Measurements from ENCODE around the gene KLF2.

KLF2 gene

DNA sequence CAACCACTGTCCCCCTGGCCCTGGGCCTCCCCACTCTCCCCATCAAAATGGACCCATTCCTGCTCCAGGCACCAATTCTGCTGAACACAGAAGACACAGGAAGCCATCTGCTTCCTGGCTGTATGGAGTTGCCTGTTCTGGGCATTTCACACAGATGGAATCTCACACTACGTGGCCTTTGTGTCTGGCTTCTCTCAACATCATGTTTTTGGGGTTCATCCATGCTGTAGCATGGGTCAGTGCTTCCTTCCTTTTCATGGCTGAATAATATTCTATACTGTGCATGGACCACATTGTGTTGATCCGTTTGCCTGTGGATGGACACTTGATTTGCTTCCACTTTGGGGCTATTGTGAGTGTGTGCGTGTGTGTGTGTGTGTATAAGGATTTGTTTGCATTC lies 15.0 kb upstream of the KLF2 start:
- no peak for DNase-seq

DNA sequence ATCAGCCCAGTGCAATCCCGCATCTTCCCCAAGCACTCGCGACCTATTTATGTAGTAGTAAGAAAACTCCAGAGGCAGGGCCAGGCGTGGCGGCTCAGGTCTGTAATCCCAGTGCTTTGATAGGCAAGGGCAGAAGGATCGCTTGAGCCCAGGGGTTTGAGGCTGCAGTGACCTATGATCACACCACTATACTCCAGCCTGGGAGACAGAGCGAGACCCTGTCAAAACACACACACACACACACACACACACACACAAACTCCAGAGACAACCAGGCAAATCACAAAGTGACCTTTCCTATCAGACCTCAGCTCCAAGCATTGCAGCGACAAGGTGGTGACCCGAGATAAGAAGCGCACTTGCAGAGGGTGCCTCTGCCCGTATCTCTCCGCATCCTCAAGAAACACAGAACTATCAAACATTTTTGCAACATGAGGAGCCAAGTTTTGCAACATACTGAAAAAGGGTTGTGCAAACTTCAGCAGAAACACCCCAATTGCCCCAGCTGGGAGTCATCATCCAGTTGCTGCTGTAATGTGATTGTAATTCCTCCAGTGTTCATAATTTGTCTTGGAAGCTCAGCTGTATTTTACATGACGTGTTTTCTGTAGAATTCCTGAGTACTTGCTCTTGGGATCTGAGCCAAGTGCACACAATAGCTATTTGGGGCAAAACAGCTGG lies 8.7 kb upstream of the KLF2 start:
- DNase-seq = peak in 1 of 2 donors; percentile 50

DNA sequence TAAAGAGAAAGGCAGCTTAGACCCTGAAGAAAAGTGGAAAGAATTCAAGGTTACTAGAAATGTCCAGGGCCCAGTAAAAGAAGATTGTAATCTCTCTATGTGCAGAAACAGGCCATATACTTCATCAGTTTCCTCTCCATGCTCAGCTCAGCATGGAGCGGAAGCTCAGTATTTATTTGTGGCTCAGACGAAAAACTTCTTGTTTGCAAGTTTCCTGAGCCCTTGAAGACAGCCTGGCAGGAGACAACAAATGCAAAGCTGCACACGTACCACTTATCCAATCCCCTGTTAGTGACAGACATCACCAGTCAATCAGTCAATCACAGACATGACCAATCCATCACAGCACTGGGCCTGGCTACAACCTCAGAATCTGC lies 8.1 kb upstream of the KLF2 start:
- DNase-seq = no peak

DNA sequence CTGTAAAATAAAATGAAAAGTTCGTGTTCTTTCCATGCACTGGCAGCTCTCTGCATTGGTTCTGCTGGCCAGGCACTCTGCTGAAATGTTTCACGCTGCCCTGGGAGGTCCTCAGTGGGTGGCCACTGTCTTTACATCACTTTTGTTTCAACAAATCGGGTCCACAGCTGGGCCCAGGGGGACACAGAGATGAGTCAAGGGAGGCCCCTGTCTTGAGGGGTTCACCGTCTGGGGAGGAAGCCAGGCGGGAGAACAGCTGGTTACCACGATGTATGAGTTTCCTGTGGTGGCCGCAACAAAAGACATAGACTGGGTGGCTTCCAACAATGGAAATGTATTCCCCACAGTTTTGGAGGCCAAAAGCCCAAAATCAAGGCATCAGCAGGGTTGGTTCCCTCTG lies 5.1 kb upstream of the KLF2 start:
- DNase-seq = peak; percentile 35 to 53

DNA sequence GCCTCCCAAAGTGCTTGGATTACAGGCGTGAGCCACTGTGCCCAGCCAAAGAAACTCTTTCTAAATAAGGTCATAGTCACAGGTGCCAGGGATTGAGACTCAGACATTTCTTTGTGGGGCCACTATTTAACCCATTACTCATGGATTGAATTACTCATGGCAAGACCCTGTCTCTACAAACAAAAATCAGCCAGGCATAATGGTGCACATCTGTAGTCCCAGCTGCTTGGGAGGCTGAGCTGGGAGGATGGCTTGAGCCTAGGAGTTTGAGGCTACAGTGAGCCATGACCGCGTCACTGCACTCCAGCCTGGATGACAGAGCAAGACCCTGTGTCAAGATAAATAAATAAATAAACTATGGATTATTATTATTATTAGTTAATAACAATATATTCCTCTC lies 3.6 kb upstream of the KLF2 start:
- no peak for DNase-seq

DNA sequence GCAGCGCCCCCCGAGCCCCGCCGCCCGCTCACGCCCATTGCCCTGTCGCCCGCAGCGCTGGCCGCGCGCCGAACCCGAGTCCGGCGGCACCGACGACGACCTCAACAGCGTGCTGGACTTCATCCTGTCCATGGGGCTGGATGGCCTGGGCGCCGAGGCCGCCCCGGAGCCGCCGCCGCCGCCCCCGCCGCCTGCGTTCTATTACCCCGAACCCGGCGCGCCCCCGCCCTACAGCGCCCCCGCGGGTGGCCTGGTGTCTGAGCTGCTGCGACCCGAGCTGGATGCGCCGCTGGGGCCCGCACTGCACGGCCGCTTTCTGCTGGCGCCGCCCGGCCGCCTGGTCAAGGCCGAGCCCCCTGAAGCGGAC lies 518 bp downstream of the KLF2 start:
- DNase-seq = no peak

DNA sequence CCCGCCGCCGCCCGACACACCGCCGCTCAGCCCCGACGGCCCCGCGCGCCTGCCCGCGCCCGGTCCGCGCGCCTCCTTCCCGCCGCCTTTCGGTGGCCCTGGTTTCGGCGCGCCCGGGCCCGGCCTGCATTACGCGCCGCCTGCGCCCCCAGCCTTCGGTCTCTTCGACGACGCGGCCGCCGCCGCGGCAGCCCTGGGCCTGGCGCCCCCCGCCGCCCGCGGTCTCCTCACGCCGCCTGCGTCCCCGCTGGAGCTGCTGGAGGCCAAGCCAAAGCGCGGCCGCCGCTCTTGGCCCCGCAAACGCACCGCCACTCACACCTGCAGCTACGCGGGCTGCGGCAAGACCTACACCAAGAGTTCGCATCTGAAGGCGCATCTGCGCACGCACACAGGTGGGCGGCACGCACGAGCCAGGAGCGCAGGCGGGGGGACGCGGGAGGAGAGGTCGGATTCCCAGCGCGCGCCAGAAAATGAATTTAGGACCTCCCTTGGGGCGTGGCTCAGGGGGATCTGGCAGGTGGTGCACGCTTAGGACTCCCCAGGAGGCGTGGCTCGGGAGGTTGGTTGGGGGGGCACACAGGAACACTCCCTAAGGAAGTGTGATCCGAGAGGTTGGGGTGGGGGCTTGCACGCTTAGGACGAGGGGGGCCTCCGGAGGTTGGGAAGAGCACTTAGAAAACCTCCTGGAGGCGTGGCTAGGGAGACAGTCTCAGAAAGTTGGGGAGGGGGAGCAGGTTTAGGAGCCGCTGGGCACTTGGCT lies 1.2 kb downstream of the KLF2 start:
- DNase-seq = peak; percentile 64 to 74

DNA sequence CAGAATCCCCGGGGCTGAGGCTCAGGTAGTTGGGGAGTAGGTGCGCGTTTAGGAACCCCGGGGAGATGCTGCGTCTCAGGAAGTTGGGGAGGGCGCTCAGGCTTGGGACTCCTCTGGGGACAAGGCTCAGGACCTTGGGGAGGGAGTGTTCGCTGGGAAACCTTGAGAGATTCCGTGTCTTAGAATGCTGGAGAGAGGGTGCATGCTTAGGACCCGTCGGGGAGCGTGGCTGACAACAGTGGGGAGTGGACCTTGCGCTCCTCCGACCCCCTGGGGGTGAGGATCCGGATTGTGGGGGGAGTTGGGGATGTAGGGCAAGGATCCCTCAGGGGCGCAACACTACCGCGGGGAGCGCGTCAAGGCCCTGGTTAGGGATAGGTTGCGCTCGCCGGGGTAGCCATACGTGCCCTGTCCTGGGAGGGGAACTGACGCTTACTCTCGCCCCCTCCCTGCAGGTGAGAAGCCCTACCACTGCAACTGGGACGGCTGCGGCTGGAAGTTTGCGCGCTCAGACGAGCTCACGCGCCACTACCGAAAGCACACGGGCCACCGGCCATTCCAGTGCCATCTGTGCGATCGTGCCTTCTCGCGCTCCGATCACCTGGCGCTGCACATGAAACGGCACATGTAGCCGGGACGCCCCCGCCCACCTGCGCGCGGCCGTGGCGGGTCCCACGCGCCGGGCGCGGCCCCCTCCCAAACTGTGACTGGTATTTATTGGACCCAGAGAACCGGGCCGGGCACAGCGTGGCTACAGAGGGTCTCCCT lies 2.0 kb downstream of the KLF2 start:
- DNase-seq = peak; percentile 64 to 70

DNA sequence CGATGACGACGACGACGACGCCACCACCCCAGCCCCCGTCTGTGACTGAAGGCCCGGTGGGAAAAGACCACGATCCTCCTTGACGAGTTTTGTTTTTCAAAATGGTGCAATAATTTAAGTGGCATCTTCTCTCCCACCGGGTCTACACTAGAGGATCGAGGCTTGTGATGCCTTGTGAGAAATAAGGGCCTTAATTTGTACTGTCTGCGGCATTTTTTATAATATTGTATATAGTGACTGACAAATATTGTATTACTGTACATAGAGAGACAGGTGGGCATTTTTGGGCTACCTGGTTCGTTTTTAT lies 2.5 kb downstream of the KLF2 start:
- DNase-seq = no peak

DNA sequence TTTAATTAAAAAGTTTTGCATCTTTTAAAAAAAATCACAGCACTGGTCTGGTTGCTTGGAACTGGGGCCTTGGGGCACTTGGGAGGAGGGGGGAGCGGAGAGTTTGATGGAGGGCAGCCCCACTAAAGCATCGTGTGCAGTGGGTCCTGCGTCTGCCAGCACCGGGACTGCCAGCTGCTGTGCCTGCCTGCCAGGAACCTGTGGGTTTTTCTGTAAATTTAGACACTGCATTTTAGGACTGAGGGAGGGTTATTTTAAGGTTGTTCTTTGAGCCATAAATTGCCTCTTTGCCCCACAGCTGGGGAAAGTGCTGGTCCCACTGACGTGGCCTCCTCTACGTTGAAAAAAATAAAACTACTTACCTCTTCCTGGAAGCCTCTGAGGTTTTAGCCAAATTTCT lies 2.9 kb downstream of the KLF2 start:
- DNase-seq = peak; percentile 47 to 54

DNA sequence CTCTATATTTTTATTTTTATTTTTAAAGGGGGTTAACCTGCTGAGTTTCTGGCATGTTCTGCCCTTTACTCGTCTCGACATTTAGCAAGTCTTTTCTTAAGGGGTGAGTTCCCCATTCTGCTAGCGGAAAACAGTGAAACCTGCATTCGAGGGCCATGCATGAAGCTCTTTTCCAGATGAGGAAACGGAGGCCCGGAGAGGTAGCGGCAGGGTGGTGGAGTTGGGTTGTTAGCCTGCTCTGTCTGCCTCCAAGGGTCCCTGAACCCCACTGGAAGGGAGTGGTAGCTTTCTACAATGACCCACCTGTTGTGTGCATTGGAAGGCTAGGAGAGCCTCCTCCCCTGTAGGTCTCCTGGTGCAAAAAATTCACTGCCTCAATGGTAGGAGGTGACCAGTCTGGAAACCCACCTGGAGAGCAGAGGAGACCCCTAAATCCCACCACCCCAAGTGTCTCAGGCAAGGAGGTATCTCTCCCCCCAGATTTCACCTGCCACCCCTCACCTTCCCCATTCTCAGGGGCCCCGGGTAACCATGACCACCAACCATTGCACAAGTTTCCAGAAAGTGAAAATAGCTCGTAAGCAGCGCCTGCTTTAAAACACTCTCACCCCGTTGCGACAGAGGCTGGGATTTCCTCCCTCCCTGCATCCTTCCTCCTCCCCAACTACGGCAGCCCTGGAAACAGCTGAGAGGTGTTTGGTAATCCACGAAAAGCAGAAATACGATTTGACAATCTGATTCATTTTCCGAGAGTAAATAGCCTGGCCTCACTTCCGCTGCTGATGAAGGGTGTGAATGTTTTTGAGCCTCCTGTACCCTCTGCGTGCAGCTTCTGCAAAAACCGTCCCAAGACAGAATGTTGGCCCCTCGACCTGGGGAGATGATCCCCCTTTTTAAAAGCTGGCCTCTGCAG lies 3.5 kb downstream of the KLF2 start:
- DNase-seq = peak; percentile 80 to 86

DNA sequence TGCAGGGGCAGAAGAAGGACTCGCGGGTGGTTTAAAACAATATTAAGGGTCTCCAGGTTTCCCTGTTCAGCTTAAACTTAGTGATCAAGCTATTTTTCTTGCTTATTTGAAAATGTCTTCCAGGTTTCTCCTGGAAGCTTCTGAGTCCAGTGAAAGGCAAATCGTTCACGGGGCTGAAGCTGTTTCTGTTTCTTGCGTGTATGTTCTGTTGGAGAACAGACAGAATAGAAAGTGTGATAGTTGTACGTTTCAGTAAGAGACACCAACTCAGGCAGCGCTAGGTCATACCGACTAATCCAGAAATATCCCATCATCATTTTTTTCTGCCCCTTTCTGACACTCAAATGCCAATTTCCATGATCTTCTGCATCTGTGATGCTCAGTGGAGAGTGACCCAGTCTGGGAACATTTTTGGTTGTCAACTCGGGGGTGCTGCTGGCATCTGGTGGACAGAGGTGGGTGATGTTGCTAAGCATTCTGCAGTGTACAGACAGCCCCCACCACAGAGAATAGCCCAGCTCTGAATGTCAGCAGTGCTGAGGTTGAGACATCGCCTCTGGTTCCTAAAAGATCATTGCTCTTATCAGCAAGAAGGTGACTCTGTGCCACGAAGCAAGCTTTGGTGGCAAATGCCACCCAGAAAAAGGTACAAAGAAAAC lies 4.3 kb downstream of the KLF2 start:
- DNase-seq = peak; percentile 86

DNA sequence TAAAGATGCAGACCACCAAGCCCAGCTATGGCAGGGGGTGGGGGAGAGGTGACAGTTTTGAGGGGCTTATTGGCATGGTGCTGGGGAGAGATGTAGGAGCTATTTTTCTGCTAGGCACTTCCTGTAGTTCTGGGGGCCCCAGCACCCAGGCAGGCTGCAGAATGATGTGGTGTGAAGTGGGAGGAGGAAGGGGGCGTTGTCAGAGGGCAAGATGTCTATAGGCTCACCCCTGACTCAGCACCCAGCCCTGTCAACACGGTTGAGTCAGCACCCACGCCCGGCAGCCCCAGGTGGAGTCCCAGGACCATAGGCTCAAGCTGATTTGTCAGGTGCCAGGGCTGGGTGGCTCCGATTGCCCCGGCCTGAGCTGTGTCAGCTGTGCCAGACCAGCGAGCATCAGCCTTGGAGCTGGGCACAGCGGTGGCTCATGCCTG lies 5.8 kb downstream of the KLF2 start:
- peak; percentile 95 to 97 for DNase-seq

DNA sequence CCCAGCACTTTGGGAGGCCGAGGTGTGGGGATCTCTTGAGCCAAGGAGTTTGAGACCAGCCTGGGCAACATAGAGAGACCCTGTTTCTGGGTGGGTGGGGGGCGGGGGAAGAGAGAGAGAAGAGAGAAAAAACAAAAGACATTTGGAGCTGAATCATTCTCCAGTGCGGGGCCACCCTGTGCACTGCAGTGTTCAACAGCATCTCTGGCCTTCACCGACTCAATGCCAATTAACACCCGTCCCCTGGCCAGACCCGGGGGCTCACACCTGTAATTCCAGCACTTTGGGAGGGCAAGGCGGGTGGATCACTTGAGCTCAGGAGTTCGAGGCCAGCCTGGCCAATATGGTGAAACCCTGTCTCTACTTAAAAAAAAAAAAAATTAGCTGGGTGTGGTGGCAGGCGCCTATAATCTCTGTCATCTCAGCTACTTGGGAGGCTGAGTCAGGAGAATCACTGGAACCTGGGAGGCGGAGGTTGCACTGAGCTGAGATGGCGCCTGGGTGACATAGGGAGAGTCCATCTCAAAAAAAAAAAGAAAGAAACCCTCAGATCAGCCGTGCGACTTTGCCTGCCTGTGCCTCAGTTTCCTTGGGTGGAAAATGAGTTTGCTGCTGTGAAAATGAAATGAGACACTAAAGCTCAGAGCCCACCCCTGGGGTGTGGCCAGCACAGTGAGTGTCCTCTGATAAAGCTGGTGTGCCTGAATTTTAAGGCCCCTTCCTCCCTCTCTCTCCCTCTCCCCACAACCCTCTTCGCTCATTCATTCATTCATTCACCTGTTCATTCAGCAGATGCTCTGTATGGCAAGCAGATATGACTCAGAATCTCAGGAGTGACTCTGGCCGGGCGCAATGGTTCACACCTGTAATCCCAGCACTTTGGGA lies 6.4 kb downstream of the KLF2 start:
- DNase-seq = peak; percentile 34 to 72

DNA sequence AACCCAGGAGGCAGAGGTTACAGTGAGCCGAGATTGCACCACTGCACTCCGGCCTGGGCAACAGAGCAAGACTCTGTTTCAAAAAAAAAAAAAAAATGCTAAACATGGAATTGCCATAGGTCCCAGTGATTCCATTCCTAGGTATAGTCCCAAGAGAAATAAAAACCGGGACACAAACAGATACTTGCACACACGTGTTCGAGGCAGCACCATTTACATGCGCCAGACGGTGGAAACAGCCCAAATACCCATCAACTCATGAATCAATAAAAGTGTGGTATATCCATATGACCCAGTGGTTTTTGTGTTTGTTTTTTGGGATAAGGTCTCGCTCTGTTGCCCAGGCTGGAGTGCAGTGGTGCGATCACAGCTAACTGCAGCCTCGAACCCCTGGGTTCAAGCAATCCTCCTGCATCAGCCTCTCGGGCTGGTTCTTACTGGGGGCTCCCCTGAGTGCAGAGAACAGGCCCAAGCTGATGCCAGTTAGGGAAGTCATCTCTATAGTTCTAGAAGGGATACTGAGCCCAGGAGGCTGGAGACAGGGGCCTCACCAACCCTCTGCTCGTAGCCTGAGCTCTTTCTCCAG lies 8.5 kb downstream of the KLF2 start:
- DNase-seq = peak in 1 of 2 donors; percentile 50

DNA sequence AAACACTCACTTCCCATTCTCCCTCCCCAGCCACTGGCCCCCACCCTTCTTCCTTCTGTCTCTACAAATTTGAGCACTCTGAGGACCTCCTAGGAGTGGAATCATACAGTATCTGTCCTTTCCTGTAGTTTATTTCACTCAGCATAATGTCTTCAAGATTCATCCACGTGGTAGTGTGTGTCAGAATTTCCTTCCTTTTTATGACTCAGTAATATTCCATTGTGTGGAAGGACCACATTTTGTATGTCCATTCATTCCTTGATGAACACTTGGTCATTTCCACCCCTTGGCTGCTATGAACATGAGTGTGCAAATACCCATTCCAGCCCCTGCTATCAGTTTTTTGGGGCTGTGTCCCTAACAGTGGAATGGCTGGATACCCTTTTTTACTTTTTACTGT lies 9.8 kb downstream of the KLF2 start:
- DNase-seq = no peak

DNA sequence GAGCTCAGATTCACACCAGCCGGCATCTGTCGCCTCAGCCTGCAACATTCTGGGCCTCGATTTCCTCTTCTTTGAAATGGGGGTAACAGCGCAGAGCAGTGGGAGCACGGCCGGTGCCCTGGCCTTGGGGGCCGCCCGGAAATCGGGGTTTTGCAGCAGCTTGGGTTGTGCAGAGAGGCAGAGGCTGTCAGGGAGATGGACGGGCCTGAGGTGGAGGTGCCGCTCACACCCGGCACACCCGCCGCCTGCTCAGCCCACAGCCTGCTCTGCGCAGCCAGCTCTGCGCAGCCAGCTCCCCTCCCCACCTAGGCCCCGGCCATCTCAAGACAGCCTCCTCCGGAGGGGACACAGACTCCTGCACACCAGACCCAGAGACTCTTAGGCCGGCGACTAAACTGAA lies 10.6 kb downstream of the KLF2 start:
- DNase-seq = peak; percentile 60 to 67

DNA sequence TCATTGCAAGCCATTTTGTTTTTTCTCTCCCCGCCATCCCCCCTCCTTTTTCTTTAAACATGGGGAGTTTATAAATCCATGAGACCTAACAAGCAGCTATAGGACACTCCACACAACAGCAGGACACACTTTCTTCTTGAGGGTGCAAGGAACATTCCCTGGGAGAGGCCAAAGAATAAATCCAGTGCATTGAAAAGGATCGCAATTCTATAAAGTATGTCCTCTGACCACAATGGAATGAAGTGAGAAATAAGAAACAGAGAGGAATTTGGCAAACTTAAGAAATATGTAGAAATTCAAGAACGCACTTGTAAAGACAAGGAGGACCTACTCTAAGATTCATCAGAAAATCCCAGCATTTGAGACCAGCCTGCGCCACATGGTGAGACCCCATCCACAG lies 11.9 kb downstream of the KLF2 start:
- DNase-seq = no peak

DNA sequence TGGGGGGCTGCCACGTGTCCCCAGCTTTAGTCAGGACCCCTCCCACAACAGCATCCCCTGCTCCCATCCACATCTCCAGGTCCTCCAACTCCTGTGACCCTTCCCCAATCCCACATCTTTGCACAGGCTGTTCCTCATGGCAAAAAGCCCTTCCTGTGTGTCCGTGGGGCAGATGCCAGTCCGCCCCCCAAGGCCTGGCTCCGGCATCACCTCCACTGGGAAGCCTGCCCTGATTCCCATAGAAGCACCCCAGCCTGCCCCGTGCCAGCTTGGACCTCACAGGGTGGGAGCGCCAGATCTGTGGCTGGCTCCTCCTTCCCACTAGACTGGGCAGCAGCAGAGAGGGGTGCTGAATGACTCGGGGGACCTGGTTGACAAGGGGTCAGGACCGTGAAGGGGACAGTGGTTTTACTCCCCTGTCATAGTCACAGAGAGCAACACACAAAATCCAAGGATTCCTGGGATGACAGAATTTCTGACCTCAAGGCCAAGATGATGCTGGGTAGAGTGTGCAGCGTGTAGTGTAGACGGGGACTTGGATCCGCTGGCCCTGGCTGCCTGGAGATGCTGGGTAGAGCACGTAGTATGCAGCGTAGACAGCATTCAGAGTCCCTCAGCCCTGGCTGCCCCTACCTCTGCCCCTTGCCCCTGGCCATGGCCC lies 13.3 kb downstream of the KLF2 start:
- DNase-seq = no peak

All from CD4-positive, alpha-beta T cell treated with Interferon alpha-2 for 1 hour (primary cell).